Calu3 (cell line): ENCODE results near the gene TGM2. TPM values are rescaled to one million over a fixed set of nuclear protein-coding genes. Genes with fewer than 3 reads are reported as not detected.

Source experiments
- BruUV-seq: library from RNA; stranded (reverse); fragments of 400-500 nt; replicated peaks from 2 replicates; lab custom pipeline; 2021; lab: Mats Ljungman, UMichigan
- CTCF ChIA-PET: fragments of 300-600 bp; sonication (Branson Sonifier 250); formaldehyde crosslinking; loops from one replicate; lab custom pipeline; 2022; ENCODE audit warnings: antibody characterized with exemption; lab: Charles Lee
- DNase-seq: peaks from one replicate; pipeline ENCODE4 v3.0.0; 2022
- H3K27ac Mint-ChIP-seq: one replicate; pipeline ENCODE4 v1.8.0; 2022; ENCODE audit warnings: mixed read lengths; ENCODE audit not compliant: unreplicated experiment
- H3K27me3 Mint-ChIP-seq: one replicate; pipeline ENCODE4 v1.8.0; 2022; ENCODE audit warnings: mixed read lengths; ENCODE audit not compliant: unreplicated experiment
- H3K36me3 Mint-ChIP-seq: one replicate; pipeline ENCODE4 v1.8.0; 2022; ENCODE audit warnings: mild to moderate bottlenecking, moderate library complexity, mixed read lengths; ENCODE audit not compliant: insufficient read depth, unreplicated experiment
- H3K4me1 Mint-ChIP-seq: one replicate; pipeline ENCODE4 v1.8.0; 2022; ENCODE audit warnings: mild to moderate bottlenecking, low read depth, mixed read lengths; ENCODE audit not compliant: unreplicated experiment
- H3K4me3 Mint-ChIP-seq: one replicate; pipeline ENCODE4 v1.8.0; 2022; ENCODE audit warnings: mild to moderate bottlenecking, low read depth, moderate library complexity, mixed read lengths; ENCODE audit not compliant: unreplicated experiment
- H3K9me3 Mint-ChIP-seq: one replicate; pipeline ENCODE4 v1.8.0; 2022; ENCODE audit warnings: low read depth, mixed read lengths; ENCODE audit not compliant: unreplicated experiment
- intact Hi-C: fragments of 100-400 bp; cut with micrococcal nuclease; formaldehyde crosslinking; loops from one replicate; pipeline ENCODE4 v1.10.0; 2022; ENCODE audit not compliant: unreplicated experiment
- total RNA-seq: library from RNA; stranded (reverse); gene quantifications from 2 replicates; pipeline ENCODE4 v1.2.3, GENCODE V29; 2022
- TF ChIP-seq, protein P1 (sequence below): fragments of 200-600 bp; IDR thresholded peaks from one replicate; pipeline ENCODE4 v1.8.0; 2022; ENCODE audit warnings: antibody characterized with exemption; ENCODE audit not compliant: unreplicated experiment

The TGM2 gene
- total RNA-seq, 1 experiment from 2014 or later, result 311 TPM

- TF ChIP-seq, protein P1, sequence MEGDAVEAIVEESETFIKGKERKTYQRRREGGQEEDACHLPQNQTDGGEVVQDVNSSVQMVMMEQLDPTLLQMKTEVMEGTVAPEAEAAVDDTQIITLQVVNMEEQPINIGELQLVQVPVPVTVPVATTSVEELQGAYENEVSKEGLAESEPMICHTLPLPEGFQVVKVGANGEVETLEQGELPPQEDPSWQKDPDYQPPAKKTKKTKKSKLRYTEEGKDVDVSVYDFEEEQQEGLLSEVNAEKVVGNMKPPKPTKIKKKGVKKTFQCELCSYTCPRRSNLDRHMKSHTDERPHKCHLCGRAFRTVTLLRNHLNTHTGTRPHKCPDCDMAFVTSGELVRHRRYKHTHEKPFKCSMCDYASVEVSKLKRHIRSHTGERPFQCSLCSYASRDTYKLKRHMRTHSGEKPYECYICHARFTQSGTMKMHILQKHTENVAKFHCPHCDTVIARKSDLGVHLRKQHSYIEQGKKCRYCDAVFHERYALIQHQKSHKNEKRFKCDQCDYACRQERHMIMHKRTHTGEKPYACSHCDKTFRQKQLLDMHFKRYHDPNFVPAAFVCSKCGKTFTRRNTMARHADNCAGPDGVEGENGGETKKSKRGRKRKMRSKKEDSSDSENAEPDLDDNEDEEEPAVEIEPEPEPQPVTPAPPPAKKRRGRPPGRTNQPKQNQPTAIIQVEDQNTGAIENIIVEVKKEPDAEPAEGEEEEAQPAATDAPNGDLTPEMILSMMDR, result no peak
- CTCF ChIA-PET, result interaction anchor here (1.5 to 3.7 kb wide), 2 partner anchors 32 to 109 kb away, joined by 4 to 16 read pairs; no protein-coding TSS in a partner anchor
- intact Hi-C loops, result no loop called here
- H3K27ac Mint-ChIP-seq, result no peak overlapping the region
- H3K4me1 Mint-ChIP-seq, result peaks cover 48% of the 10 kb centered on the region
- H3K27me3 Mint-ChIP-seq, result no peaks in the 10 kb centered on the region
- peaks cover 3% of the 10 kb centered on the region for H3K9me3 Mint-ChIP-seq
- no peak for DNase-seq
- H3K4me3 Mint-ChIP-seq, result no peak overlapping the region
- BruUV-seq, result no TSS peak
- H3K36me3 Mint-ChIP-seq, result no peaks in the 10 kb centered on the region
Measured at GRCh38 chr20:38112261-38112929, 52.7 kb downstream of the TGM2 start.

- Mint-ChIP-seq H3K27ac (no peak overlapping the region), H3K4me1 (peaks cover 40% of the 10 kb centered on the region), H3K9me3 (no peaks in the 10 kb centered on the region), H3K4me3 (no peak overlapping the region), H3K36me3 (no peaks in the 10 kb centered on the region), H3K27me3 (no peaks in the 10 kb centered on the region)
- intact Hi-C loops, result no loop called here
- TF ChIP-seq, protein P1, result no peak
- BruUV-seq, result no TSS peak
- DNase-seq, result no peak
- CTCF ChIA-PET, result interaction anchor here (0.7 to 3.7 kb wide), 6 partner anchors 9 to 297 kb away, joined by 3 to 16 read pairs (median 4); no protein-coding TSS in a partner anchor
Measured at GRCh38 chr20:38111366-38112232, 53.5 kb downstream of the TGM2 start.

DNA sequence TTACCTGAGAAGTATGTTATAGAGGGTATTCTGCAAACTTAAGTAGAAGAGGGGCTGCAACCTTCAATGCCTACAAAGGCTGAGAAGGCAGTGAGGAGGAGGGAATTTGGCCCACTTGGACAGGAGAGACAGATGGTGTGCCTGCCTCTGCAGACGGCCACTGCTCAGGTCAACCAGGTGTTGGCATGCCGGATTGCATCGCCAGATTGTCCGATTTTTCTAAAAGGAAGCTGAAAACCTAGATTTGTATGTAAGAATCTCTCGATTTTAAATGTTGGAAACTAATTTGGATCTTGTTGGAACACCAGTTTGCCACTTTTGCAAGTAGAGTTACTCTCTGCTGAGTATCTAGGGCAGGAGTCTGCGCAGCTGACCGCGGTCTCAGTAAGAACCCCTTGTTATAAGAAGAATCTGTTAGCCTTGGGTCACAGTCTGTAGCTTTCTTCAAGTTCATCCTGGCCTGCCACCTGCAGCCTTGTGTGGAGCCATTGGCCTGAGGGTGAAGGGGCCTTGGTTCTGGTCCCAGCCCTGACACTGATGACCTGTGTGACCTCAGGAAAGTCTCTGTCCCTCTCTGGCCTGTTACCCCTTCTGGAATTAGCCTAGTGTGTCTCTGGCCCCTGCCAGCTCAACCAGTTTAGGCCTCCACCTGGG is 54.4 kb downstream of the TGM2 start:
- Mint-ChIP-seq H3K4me1 (peaks cover 39% of the 10 kb centered on the region), H3K27me3 (no peaks in the 10 kb centered on the region), H3K9me3 (no peaks in the 10 kb centered on the region), H3K36me3 (no peaks in the 10 kb centered on the region), H3K27ac (peak overlapping the region; percentile 17), H3K4me3 (no peak overlapping the region)
- TF ChIP-seq, protein P1, result no peak
- no peak for DNase-seq
- no TSS peak for BruUV-seq
- intact Hi-C loops, result no loop called here
- CTCF ChIA-PET, result interaction anchor here (0.7 to 1.5 kb wide), 8 partner anchors 10 to 298 kb away, joined by 3 to 6 read pairs (median 4); no protein-coding TSS in a partner anchor
